Panc1 (cell line): ENCODE data around the gene ENOX1. TPM values are rescaled to one million over a fixed set of nuclear protein-coding genes. Genes with fewer than 3 reads are reported as not detected.

Experiments used
- ATAC-seq: fragments of 200-7000 bp; cut with Tn5 transposase; 2 replicates; pipeline ENCODE4 v1.9.1; 2020; ENCODE audit warnings: mild to moderate bottlenecking, moderate library complexity
- BruUV-seq: library from RNA; stranded (reverse); fragments of 400-500 nt; replicated peaks from 2 replicates; lab custom pipeline; 2021; lab: Mats Ljungman, UMichigan
- CTCF ChIA-PET: fragments of 300-600 bp; sonication (Branson Sonifier 250); formaldehyde crosslinking; loops from one replicate; lab custom pipeline; 2022; ENCODE audit warnings: antibody characterized with exemption; lab: Charles Lee
- POLR2A ChIA-PET: fragments of 300-600 bp; sonication (Branson Sonifier 250); formaldehyde crosslinking; loops from one replicate; lab custom pipeline; 2022; ENCODE audit warnings: antibody characterized with exemption; lab: Charles Lee
- DNase-seq: peaks from one replicate; pipeline ENCODE4 v3.0.0-alpha.2; 2010; ENCODE audit warnings: low read depth, low spot score
- H3K27ac ChIP-seq: 2 replicates; pipeline ENCODE4 v1.5.1; 2011; ENCODE audit warnings: mild to moderate bottlenecking, low read length, inconsistent platforms
- H3K27me3 ChIP-seq: fragments of 200-500 bp; sonication (Bioruptor generic); 2 replicates; pipeline ENCODE4 v1.6.0; 2014; ENCODE audit warnings: low read length, inconsistent platforms; ENCODE audit not compliant: control insufficient read depth, insufficient read depth
- H3K36me3 ChIP-seq: fragments of 200-500 bp; sonication (Bioruptor generic); 2 replicates; pipeline ENCODE4 v1.5.1; 2014; ENCODE audit warnings: inconsistent platforms, mild to moderate bottlenecking, low read length, moderate library complexity; ENCODE audit not compliant: control insufficient read depth, insufficient read depth
- H3K4me1 ChIP-seq: 2 replicates; pipeline ENCODE4 v1.5.1; 2011; ENCODE audit warnings: inconsistent platforms, mild to moderate bottlenecking, low read length, moderate library complexity; ENCODE audit not compliant: control insufficient read depth, insufficient read depth
- H3K4me3 ChIP-seq, 2 experiments: 2 replicates each; pipeline ENCODE4 v1.5.1; 2011 to 2012; ENCODE audit warnings: low read depth in 2 of 2, low read length in 2 of 2, mild to moderate bottlenecking in 2 of 2, inconsistent platforms in 1 of 2, moderate library complexity in 1 of 2
- H3K9me3 ChIP-seq: fragments of 200-500 bp; sonication (Bioruptor generic); 2 replicates; pipeline ENCODE4 v1.5.1; 2014; ENCODE audit warnings: low read depth, mild to moderate bottlenecking, inconsistent platforms, low read length, moderate library complexity; ENCODE audit not compliant: control insufficient read depth, insufficient read depth
- CTCF ChIP-seq: fragments of 450-650 bp; IDR thresholded peaks from 2 replicates; pipeline ENCODE4 v1.5.1; 2017; ENCODE audit warnings: mild to moderate bottlenecking
- POLR2AphosphoS5 ChIP-seq: IDR thresholded peaks from 2 replicates; pipeline ENCODE4 v1.6.1; 2012; ENCODE audit warnings: mild to moderate bottlenecking, low read depth, low read length, moderate library complexity
- SIN3A ChIP-seq: IDR thresholded peaks from 2 replicates; pipeline ENCODE4 v1.6.1; 2012; ENCODE audit warnings: low read depth, mild to moderate bottlenecking, low read length, moderate library complexity, borderline replicate concordance; ENCODE audit not compliant: insufficient read depth
- TCF7L2 ChIP-seq: IDR thresholded peaks from 2 replicates; pipeline ENCODE4 v1.6.1; 2011; ENCODE audit warnings: mild to moderate bottlenecking, low read depth, low read length, inconsistent platforms
- in situ Hi-C: cut with HindIII; loops from 2 replicates; pipeline ENCODE4 v1.10.0; 2016; ENCODE audit warnings: low sequenced_read_pairs, low pct_unique_long_range_greater_than_20kb
- intact Hi-C: fragments of 100-400 bp; cut with micrococcal nuclease; formaldehyde crosslinking; loops from one replicate; pipeline ENCODE4 v1.10.0; 2022; ENCODE audit not compliant: unreplicated experiment
- total RNA-seq: library from RNA; stranded (reverse); gene quantifications from one replicate; pipeline ENCODE4 v1.2.1, GENCODE V29; 2021; ENCODE audit not compliant: unreplicated experiment
- TF ChIP-seq, protein P1 (sequence below), 2 experiments: IDR thresholded peaks; 2 replicates each; pipeline ENCODE4 v1.6.1; 2011 to 2012; ENCODE audit warnings: low read depth in 2 of 2, control low read depth in 1 of 2, low read length in 1 of 2, mild to moderate bottlenecking in 1 of 2, moderate library complexity in 1 of 2; ENCODE audit not compliant: insufficient read depth in 1 of 2

The ENOX1 gene
- total RNA-seq, 1 experiment from 2014 or later = 0.23 TPM

DNA sequence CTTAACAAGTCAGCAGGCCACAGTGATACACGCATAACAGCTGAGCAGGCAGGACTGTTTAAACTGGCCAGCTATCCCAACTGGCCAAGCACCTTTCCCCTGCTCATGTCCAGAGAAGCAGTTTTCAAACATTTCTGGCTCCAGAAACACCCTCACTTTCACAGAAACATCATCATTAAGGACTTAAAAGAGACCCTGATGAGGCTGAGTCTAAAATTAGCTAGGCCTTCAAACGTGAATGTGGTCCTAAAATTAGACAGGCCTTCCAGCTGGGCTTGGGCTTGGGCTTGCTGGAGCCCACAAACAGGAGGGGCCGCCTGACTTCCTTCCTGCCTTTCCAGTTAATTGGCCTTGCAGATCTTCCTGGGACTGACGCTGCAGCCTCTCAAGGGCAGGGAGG, 429.2 kb downstream of the ENOX1 start:
- Histone ChIP-seq H3K4me3 (no peak overlapping the region), H3K4me1 (no peaks in the 10 kb centered on the region), H3K9me3 (no peaks in the 10 kb centered on the region), H3K27ac (no peak overlapping the region), H3K27me3 (no peaks in the 10 kb centered on the region), H3K36me3 (no peaks in the 10 kb centered on the region)
- in situ Hi-C loops (no loop called here), intact Hi-C loops (no loop called here)
- BruUV-seq = no TSS peak
- DNase-seq (no peak), ATAC-seq (no peak)
- TF ChIP-seq, protein P1, sequence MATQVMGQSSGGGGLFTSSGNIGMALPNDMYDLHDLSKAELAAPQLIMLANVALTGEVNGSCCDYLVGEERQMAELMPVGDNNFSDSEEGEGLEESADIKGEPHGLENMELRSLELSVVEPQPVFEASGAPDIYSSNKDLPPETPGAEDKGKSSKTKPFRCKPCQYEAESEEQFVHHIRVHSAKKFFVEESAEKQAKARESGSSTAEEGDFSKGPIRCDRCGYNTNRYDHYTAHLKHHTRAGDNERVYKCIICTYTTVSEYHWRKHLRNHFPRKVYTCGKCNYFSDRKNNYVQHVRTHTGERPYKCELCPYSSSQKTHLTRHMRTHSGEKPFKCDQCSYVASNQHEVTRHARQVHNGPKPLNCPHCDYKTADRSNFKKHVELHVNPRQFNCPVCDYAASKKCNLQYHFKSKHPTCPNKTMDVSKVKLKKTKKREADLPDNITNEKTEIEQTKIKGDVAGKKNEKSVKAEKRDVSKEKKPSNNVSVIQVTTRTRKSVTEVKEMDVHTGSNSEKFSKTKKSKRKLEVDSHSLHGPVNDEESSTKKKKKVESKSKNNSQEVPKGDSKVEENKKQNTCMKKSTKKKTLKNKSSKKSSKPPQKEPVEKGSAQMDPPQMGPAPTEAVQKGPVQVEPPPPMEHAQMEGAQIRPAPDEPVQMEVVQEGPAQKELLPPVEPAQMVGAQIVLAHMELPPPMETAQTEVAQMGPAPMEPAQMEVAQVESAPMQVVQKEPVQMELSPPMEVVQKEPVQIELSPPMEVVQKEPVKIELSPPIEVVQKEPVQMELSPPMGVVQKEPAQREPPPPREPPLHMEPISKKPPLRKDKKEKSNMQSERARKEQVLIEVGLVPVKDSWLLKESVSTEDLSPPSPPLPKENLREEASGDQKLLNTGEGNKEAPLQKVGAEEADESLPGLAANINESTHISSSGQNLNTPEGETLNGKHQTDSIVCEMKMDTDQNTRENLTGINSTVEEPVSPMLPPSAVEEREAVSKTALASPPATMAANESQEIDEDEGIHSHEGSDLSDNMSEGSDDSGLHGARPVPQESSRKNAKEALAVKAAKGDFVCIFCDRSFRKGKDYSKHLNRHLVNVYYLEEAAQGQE (IDR thresholded peaks at IDR 0.05; ENCODE audit: insufficient read depth in 1 of 2, low read depth in 2 of 2, low read length in 1 of 2) = no peak
- no peak for TF ChIP-seq POLR2AphosphoS5
- no peak for TF ChIP-seq CTCF
- no peak for TF ChIP-seq SIN3A
- no peak for TF ChIP-seq TCF7L2
- ChIA-PET POLR2A (no interaction called here), CTCF (no interaction called here)

- in situ Hi-C loops (no loop called here), intact Hi-C loops (no loop called here)
- ChIA-PET POLR2A (no interaction called here), CTCF (no interaction called here)
- DNase-seq = no peak
- no TSS peak for BruUV-seq
- Histone ChIP-seq H3K4me1 (no peaks in the 10 kb centered on the region), H3K27me3 (no peaks in the 10 kb centered on the region), H3K9me3 (no peaks in the 10 kb centered on the region), H3K27ac (no peak overlapping the region), H3K4me3 (no peak overlapping the region), H3K36me3 (no peaks in the 10 kb centered on the region)
- ATAC-seq = no peak
- TF ChIP-seq CTCF (no peak), POLR2AphosphoS5 (no peak), TCF7L2 (no peak), SIN3A (no peak)
Observed at GRCh38 chr13:43356567-43356966, 430.2 kb downstream of the ENOX1 start.
